IMR-90 (cell line): ENCODE measurements around the gene NHSL2. TPM values are rescaled to one million over a fixed set of nuclear protein-coding genes. Genes with fewer than 3 reads are reported as not detected.

ENCODE experiments used
- ATAC-seq: fragments of 200-7000 bp; cut with Tn5 transposase; 2 replicates; pipeline ENCODE4 v1.9.1; 2020; ENCODE audit warnings: low read depth, mild to moderate bottlenecking, moderate library complexity
- BruUV-seq: library from RNA; stranded (reverse); fragments of 400-500 nt; replicated peaks from 2 replicates; lab custom pipeline; 2021; lab: Mats Ljungman, UMichigan
- CTCF ChIA-PET: fragments of 300-600 bp; formaldehyde crosslinking; extraction: SDS; loops from one replicate; lab custom pipeline; 2021; ENCODE audit warnings: antibody characterized with exemption; lab: Yijun Ruan, JAX
- POLR2A ChIA-PET: fragments of 300-600 bp; sonication (Branson Sonifier 250); formaldehyde crosslinking; loops from one replicate; lab custom pipeline; 2022; ENCODE audit warnings: antibody characterized with exemption; ENCODE audit not compliant: unreplicated experiment; lab: Charles Lee
- DNase-seq: peaks from one replicate; pipeline ENCODE4 v3.0.0; 2013
- H2AFZ ChIP-seq: replicated peaks from 2 replicates; pipeline ENCODE3; 2013; ENCODE audit warnings: low read length, mild to moderate bottlenecking; ENCODE audit not compliant: poor library complexity
- H2AK5ac ChIP-seq: 2 replicates; pipeline ENCODE4 v1.6.1; 2013; ENCODE audit warnings: low read depth, low read length, inconsistent platforms
- H2AK9ac ChIP-seq: replicated peaks from 2 replicates; pipeline ENCODE3; 2013; ENCODE audit warnings: mild to moderate bottlenecking, low read depth, low read length, moderate library complexity; ENCODE audit not compliant: poor library complexity
- H2BK120ac ChIP-seq: 2 replicates; pipeline ENCODE4 v1.6.1; 2013; ENCODE audit warnings: low read depth, low read length, inconsistent platforms
- H2BK15ac ChIP-seq: 3 replicates; pipeline ENCODE4 v1.6.1; 2013; ENCODE audit warnings: low read depth, low read length, inconsistent platforms
- H2BK20ac ChIP-seq: 2 replicates; pipeline ENCODE4 v1.6.1; 2013; ENCODE audit warnings: low read depth, mild to moderate bottlenecking, inconsistent platforms, low read length, moderate library complexity
- H2BK5ac ChIP-seq: 2 replicates; pipeline ENCODE4 v1.6.1; 2013; ENCODE audit warnings: mild to moderate bottlenecking, low read depth, low read length, inconsistent platforms; ENCODE audit not compliant: poor library complexity, severe bottlenecking
- H3K14ac ChIP-seq: replicated peaks from 2 replicates; pipeline ENCODE4 v1.6.1; 2013; ENCODE audit warnings: low read depth, low read length, inconsistent platforms
- H3K18ac ChIP-seq: 2 replicates; pipeline ENCODE4 v1.6.1; 2013; ENCODE audit warnings: low read depth, low read length, control low read depth
- H3K23ac ChIP-seq: 2 replicates; pipeline ENCODE4 v1.6.1; 2013; ENCODE audit warnings: low read depth, low read length, inconsistent platforms
- H3K27ac ChIP-seq: 2 replicates; pipeline ENCODE4 v1.5.1; 2013; ENCODE audit warnings: mild to moderate bottlenecking, control low read depth, low read length; ENCODE audit not compliant: insufficient read depth
- H3K27me3 ChIP-seq: 2 replicates; pipeline ENCODE4 v1.6.1; 2013; ENCODE audit warnings: low read length; ENCODE audit not compliant: control insufficient read depth, insufficient read depth
- H3K36me3 ChIP-seq: 2 replicates; pipeline ENCODE4 v1.6.1; 2013; ENCODE audit warnings: low read length, mixed read lengths; ENCODE audit not compliant: control insufficient read depth, insufficient read depth
- H3K4ac ChIP-seq: 2 replicates; pipeline ENCODE4 v1.6.1; 2013; ENCODE audit warnings: low read depth, low read length, inconsistent platforms
- H3K4me1 ChIP-seq: 2 replicates; pipeline ENCODE4 v1.6.1; 2013; ENCODE audit warnings: low read length, mixed read lengths; ENCODE audit not compliant: control insufficient read depth, insufficient read depth
- H3K4me2 ChIP-seq: 2 replicates; pipeline ENCODE4 v1.6.1; 2013; ENCODE audit warnings: low read depth, mild to moderate bottlenecking, control low read depth, low read length, moderate library complexity
- H3K4me3 ChIP-seq: 2 replicates; pipeline ENCODE4 v1.5.1; 2013; ENCODE audit warnings: low read depth, mild to moderate bottlenecking, control low read depth, low read length, moderate library complexity; ENCODE audit not compliant: insufficient read depth
- H3K56ac ChIP-seq: 2 replicates; pipeline ENCODE4 v1.6.1; 2013; ENCODE audit warnings: low read length, inconsistent platforms; ENCODE audit not compliant: insufficient read depth; ENCODE audit errors: extremely low read depth
- H3K79me1 ChIP-seq, 2 experiments: 2 replicates each; pipeline ENCODE4 v1.6.1; 2013; ENCODE audit warnings: low read length in 2 of 2, inconsistent platforms in 1 of 2, low read depth in 1 of 2
- H3K9ac ChIP-seq: 2 replicates; pipeline ENCODE4 v1.6.1; 2013; ENCODE audit warnings: low read depth, low read length, control low read depth
- H3K9me1 ChIP-seq: 2 replicates; pipeline ENCODE4 v1.6.1; 2013; ENCODE audit warnings: low read length, inconsistent platforms; ENCODE audit not compliant: insufficient read depth
- H3K9me3 ChIP-seq: 2 replicates; pipeline ENCODE4 v1.6.1; 2013; ENCODE audit warnings: low read length; ENCODE audit not compliant: control insufficient read depth, insufficient read depth
- H4K20me1 ChIP-seq: 2 replicates; pipeline ENCODE4 v1.6.1; 2013; ENCODE audit warnings: low read length, inconsistent platforms; ENCODE audit not compliant: insufficient read depth
- H4K5ac ChIP-seq: 2 replicates; pipeline ENCODE4 v1.6.1; 2013; ENCODE audit warnings: mild to moderate bottlenecking, low read depth, low read length, control low read depth
- H4K8ac ChIP-seq, 2 experiments: 2 replicates each; pipeline ENCODE4 v1.6.1; 2013; ENCODE audit warnings: low read depth in 2 of 2, low read length in 2 of 2, control low read depth in 1 of 2, inconsistent platforms in 1 of 2
- H4K91ac ChIP-seq: 2 replicates; pipeline ENCODE4 v1.6.1; 2013; ENCODE audit warnings: low read depth, low read length, inconsistent platforms; ENCODE audit not compliant: insufficient read depth
- BHLHE40 ChIP-seq: fragments of 150-350 bp; IDR thresholded peaks from 2 replicates; pipeline ENCODE4 v1.6.1; 2016; ENCODE audit warnings: mild to moderate bottlenecking, low read depth, low read length
- CEBPB ChIP-seq: IDR thresholded peaks from 2 replicates; pipeline ENCODE4 v1.6.1; 2012; ENCODE audit warnings: low read depth, low read length, improper control_type of control experiment
- CHD1 ChIP-seq: IDR thresholded peaks from 2 replicates; pipeline ENCODE4 v1.6.1; 2012; ENCODE audit warnings: low read depth, low read length, improper control_type of control experiment
- ELK1 ChIP-seq: fragments of 150-350 bp; IDR thresholded peaks from 2 replicates; pipeline ENCODE4 v1.6.1; 2016; ENCODE audit warnings: low read depth, mild to moderate bottlenecking, low read length, moderate library complexity, borderline replicate concordance
- MAFK ChIP-seq: IDR thresholded peaks from 2 replicates; pipeline ENCODE4 v1.6.1; 2012; ENCODE audit warnings: low read depth, low read length, improper control_type of control experiment
- MXI1 ChIP-seq: IDR thresholded peaks from 2 replicates; pipeline ENCODE4 v1.6.1; 2012; ENCODE audit warnings: low read depth, mild to moderate bottlenecking, low read length, moderate library complexity, borderline replicate concordance
- NFE2L2 ChIP-seq: fragments of 150-350 bp; IDR thresholded peaks from 2 replicates; pipeline ENCODE4 v1.6.1; 2016; ENCODE audit warnings: low read depth, mild to moderate bottlenecking, low read length
- POLR2A ChIP-seq: IDR thresholded peaks from 2 replicates; pipeline ENCODE4 v1.6.1; 2012; ENCODE audit warnings: mild to moderate bottlenecking, low read depth, low read length
- RCOR1 ChIP-seq: IDR thresholded peaks from 2 replicates; pipeline ENCODE4 v1.6.1; 2012; ENCODE audit warnings: mild to moderate bottlenecking, low read length, improper control_type of control experiment; ENCODE audit not compliant: insufficient replicate concordance
- WGBS, 2 experiments: methylation state at CpG; one replicate each; pipeline versions ENCODE4 v1.1.5 to v1.1.7; 2013; ENCODE audit warnings: missing lambda C conversion rate in 2 of 2; ENCODE audit not compliant: insufficient read length in 1 of 2; ENCODE audit errors: extremely low coverage in 2 of 2; 5-methylcytosine and 5-hydroxymethylcytosine counted together
- dilution Hi-C: fragments of 300-500 bp; cut with HindIII; formaldehyde crosslinking; loops from one replicate; pipeline ENCODE4 v1.14.3; 2018; ENCODE audit warnings: low sequenced_read_pairs; ENCODE audit not compliant: unreplicated experiment
- in situ Hi-C: fragments of 300-500 bp; cut with MboI; formaldehyde crosslinking; loops from 3 replicates; pipeline ENCODE4 v1.14.3; 2019; ENCODE audit warnings: low sequenced_read_pairs, inconsistent platforms, mixed read lengths
- intact Hi-C: fragments of 100-400 bp; cut with micrococcal nuclease; formaldehyde crosslinking; loops from 2 replicates; pipeline ENCODE4 v1.10.0; 2022
- polyA plus RNA-seq, 3 experiments: library from polyadenylated mRNA; depleted of rRNA; stranded (reverse); fragments of >200 nt; gene quantifications; 2 replicates each; pipeline ENCODE4 v1.2.3, GENCODE V29; 2012; ENCODE audit warnings: low replicate concordance in 1 of 3
- total RNA-seq: library from RNA; depleted of rRNA; stranded (reverse); fragments of >200 nt; gene quantifications from 2 replicates; pipeline ENCODE4 v1.2.3, GENCODE V29; 2012

NHSL2 gene
- total and polyA plus RNA-seq, 2 of the 4 experiments (the other 2 are of a cell fraction), result 0.72 to 0.75 TPM

- H3K9me1 ChIP-seq, result peaks cover 12% of the 10 kb centered on the region
- 43% methylated on average over 1 of the region's 3 CpGs; no CpG with 5 or more reads in 1 of the 2 experiments for WGBS, 2 experiments
- peak overlapping the region; percentile 62; the same call in 1 of the 2 replicates for H2BK20ac ChIP-seq
- no peaks in the 10 kb centered on the region for H3K79me1 ChIP-seq
- POLR2A ChIA-PET, result no interaction called here
- H3K56ac ChIP-seq, result no peak overlapping the region
- no peak overlapping the region for H2AK9ac ChIP-seq
- H3K14ac ChIP-seq, result no peak overlapping the region
- no peak overlapping the region for H3K23ac ChIP-seq
- no peak for TF ChIP-seq BHLHE40
- TF ChIP-seq NFE2L2, result no peak
- TF ChIP-seq RCOR1, result no peak
- TF ChIP-seq MAFK, result no peak
- TF ChIP-seq CEBPB, result no peak
- no peak for TF ChIP-seq ELK1
- TF ChIP-seq POLR2A, result no peak
- TF ChIP-seq CHD1, result no peak
- TF ChIP-seq MXI1, result no peak
- H3K27me3 ChIP-seq, result peaks cover 33% of the 10 kb centered on the region
- no peak overlapping the region for H4K5ac ChIP-seq
- H3K36me3 ChIP-seq, result no peaks in the 10 kb centered on the region
- intact Hi-C loops, result no loop called here
- no peak overlapping the region for H2BK15ac ChIP-seq
- H2BK120ac ChIP-seq, result no peak overlapping the region
- in situ Hi-C loops, result no loop called here
- dilution Hi-C loops, result no loop called here
- H3K4me3 ChIP-seq, result no peak overlapping the region
- no peaks in the 10 kb centered on the region for H4K20me1 ChIP-seq
- H3K4me1 ChIP-seq, result peaks cover 11% of the 10 kb centered on the region
- no peak overlapping the region for H3K9ac ChIP-seq
- peak overlapping the region; percentile 11; the same call in 1 of the 2 replicates for H4K91ac ChIP-seq
- BruUV-seq, result no TSS peak
- H4K8ac ChIP-seq, result no peak overlapping the region
- H3K4me2 ChIP-seq, result no peak overlapping the region
- H2AK5ac ChIP-seq, result no peak overlapping the region
- no peak for DNase-seq
- CTCF ChIA-PET, result no interaction called here
- ATAC-seq, result no peak
- no peak overlapping the region for H3K27ac ChIP-seq
- no peak overlapping the region for H3K18ac ChIP-seq
- H2BK5ac ChIP-seq, result no peak overlapping the region
- H2AFZ ChIP-seq, result no peak overlapping the region
- no peaks in the 10 kb centered on the region for H3K9me3 ChIP-seq
- peak overlapping the region; percentile 45; the same call in 1 of the 2 replicates for H3K4ac ChIP-seq
These were observed 115.8 kb downstream of the NHSL2 start for GRCh38 chrX:72026341-72027023.
